HG02759 (cell line): ENCODE results near the gene ECE1.
"Not testable (repeated sequence)": the region's sequence is repeated elsewhere in the genome, so short reads cannot be mapped to it uniquely, and the experiment has no call there.

Source experiments
- ATAC-seq: cut with Tn5 transposase; IDR thresholded peaks from one replicate; pipeline ENCODE4 v1.9.1; 2021; ENCODE audit warnings: mild to moderate bottlenecking, moderate library complexity; ENCODE audit not compliant: unreplicated experiment

The ECE1 gene

DNA sequence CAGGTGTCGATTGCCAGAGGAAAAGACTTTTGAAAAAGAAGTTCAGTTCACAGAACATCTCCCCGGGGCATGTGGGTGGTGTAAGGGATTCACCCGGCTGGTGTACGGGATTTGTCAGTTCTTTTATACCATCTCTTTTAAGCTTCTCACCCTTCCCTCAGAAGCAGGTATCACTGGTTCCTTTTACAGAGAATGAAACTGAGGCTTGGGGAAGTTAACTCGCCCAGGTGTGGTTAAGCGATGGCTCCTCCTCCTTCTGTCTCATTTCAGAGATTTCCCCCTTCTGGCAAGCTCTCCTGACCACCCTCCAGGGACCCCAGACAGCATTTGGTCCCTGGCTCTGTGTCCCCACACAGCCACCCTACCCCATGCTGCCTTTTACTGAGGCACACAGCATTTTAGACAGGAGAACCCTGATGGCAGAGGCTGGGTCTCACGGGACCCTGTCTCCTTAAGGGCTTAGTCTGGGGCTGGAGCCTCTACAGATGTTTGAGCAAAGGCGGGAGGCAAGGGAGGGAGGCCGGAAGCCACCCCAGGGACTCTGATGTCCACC lies 2.8 kb upstream of the ECE1 start:
- ATAC-seq = peak; percentile 38

DNA sequence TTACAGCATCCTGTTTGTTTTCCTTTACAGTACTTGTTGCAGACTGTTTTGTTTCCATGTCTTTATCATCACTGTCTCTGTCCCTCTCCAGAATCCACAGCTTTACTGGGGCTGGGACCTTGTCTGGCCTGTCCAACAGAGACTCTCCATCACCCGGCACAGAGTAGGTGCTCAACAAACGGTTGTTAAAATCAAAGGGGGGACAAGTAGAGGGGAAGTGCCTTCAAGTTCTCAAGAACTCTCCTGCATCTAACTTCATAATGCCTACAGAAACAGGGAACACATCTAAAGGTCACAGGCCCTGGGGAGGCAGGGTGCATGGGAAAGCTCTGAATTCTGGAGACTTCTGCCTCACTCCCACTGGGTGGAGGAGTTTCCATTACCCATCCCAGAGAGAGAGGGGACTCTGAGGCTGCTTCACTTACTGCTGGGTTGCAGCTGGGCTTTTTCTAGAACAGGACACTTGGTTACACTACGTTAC lies 2.3 kb upstream of the ECE1 start:
- ATAC-seq = no peak

GRCh38 chr1:21291964-21292363 lies 1.7 kb upstream of the ECE1 start:
- no peak for ATAC-seq

DNA sequence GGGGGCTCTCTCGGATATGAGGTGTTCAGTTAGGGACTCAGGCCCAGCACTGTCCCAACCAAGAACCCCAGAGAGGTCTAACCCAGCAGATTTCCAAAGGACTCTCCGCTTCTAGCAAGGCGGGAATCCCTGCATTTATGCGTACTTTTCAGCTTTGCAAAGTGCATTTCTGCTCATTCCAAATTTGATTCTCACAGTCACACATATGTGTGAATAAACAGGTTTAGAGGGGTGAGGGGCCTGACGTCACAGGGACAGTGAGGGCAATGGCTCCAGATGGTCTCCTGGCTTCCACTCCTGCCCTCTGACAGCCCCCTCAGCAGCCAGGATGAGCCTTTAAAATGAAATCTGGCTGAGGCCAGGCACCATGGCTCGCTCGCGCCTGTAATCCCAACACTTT lies 921 bp upstream of the ECE1 start:
- ATAC-seq = no peak

GRCh38 chr1:21290546-21290944 lies 282 bp upstream of the ECE1 start:
- ATAC-seq = no peak

- ATAC-seq = no peak
Observed at GRCh38 chr1:21289127-21289526, 1.1 kb downstream of the ECE1 start.

DNA sequence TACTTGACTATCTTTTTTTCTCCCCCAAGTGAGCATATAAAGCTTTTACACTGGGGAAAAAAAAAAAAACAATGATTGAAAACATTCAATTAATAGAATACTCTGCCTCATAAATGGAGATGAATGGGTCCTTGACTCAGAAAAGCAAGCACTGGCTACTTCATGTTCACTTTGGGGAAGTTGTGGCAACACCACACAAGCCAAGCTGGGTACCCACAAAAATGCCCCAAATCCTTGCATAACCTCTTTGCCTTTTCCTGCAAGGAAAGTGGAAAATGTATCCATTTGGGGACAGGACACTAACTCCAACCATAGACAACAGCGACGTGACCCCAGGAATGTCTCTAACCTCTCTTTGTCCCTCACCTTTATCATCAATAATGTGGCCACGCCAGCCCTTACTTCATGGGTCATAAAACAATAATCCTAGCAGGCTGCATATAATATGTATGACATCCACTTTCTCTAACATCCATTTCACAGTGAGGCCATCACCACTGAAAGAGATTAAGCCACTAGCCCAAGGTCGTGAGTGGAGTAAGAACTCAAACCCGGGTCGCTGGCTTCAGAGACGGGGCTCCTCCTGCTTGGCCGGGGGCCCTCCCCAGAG lies 2.3 kb downstream of the ECE1 start:
- no peak for ATAC-seq

GRCh38 chr1:21285386-21285785 lies 4.9 kb downstream of the ECE1 start:
- not testable (repeated sequence) for ATAC-seq

DNA sequence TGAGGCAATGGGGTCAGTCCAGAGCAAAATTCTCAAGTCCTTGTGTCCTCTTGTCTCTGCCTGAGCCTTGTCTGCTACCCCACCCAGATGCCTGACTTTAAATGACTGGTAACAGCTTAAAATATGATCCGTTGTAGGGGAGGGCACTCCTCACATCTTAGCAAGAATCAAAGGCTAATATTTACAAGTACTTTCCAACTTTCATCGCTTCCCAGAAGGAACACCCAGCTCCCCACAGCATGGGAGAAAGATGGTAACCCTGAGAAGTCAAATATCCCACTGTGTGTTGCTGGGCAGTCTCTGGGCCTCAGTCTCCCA lies 5.2 kb downstream of the ECE1 start:
- no peak for ATAC-seq

GRCh38 chr1:21284206-21285054 lies 5.8 kb downstream of the ECE1 start:
- ATAC-seq = no peak

GRCh38 chr1:21283524-21283923 lies 6.7 kb downstream of the ECE1 start:
- ATAC-seq = no peak

DNA sequence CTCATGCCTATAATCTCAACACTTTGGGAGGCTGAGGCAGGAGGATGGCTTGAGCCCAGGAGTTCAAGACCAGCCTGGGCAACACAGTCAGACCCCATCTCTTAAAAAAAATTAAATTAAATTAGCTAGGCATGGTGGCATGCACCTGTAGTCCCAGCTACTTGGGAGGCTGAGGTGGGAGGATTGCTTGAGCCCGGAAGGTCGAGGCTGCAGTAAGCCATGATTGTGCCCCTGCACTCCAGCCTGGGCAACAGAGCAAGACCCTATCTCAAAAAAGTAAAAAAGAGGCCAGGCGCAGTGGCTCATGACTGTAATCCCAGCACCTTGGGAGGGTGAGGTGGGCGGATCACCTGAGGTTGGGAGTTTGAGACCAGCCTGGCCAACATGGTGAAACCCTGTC lies 8.2 kb downstream of the ECE1 start:
- not testable (repeated sequence) for ATAC-seq

GRCh38 chr1:21280482-21280881 lies 9.8 kb downstream of the ECE1 start:
- ATAC-seq = no peak

- ATAC-seq = no peak
Observed at GRCh38 chr1:21280011-21280471, 10.2 kb downstream of the ECE1 start.

- no peak for ATAC-seq
Observed at GRCh38 chr1:21278860-21279845, 11.1 kb downstream of the ECE1 start.

- ATAC-seq = no peak
Observed at GRCh38 chr1:21278208-21278859, 11.9 kb downstream of the ECE1 start.

DNA sequence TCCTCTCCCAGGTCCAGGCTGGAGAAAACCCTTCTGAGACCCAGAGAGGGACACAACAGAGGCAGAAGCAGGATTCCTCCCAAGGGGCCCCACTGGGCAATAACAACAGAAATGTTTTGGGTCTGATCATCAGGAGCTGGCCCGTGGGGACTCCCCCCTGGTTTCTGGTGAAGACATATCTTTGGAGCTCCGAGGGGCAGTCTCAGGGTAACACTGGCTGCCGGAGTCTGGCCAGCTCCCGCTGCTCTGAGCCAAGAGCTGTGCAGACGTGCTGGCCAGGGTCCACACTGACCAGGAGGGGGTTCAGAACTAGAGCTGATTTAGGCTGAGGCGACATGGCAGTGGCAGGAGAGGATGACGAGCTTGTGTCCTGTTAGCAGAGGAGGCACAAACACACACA lies 13.1 kb downstream of the ECE1 start:
- no peak for ATAC-seq

- no peak for ATAC-seq
Observed at GRCh38 chr1:21272540-21272939, 17.7 kb downstream of the ECE1 start.

GRCh38 chr1:21271550-21271949 lies 18.7 kb downstream of the ECE1 start:
- ATAC-seq = no peak

- ATAC-seq = no peak
Observed at GRCh38 chr1:21270086-21270689, 20.1 kb downstream of the ECE1 start.
